ENCODE results near the gene THEMIS2. TPM values are rescaled to one million over a fixed set of nuclear protein-coding genes. Genes with fewer than 3 reads are reported as not detected.

THEMIS2 gene
- total RNA-seq, 1 donor, result 1.2 TPM

DNA sequence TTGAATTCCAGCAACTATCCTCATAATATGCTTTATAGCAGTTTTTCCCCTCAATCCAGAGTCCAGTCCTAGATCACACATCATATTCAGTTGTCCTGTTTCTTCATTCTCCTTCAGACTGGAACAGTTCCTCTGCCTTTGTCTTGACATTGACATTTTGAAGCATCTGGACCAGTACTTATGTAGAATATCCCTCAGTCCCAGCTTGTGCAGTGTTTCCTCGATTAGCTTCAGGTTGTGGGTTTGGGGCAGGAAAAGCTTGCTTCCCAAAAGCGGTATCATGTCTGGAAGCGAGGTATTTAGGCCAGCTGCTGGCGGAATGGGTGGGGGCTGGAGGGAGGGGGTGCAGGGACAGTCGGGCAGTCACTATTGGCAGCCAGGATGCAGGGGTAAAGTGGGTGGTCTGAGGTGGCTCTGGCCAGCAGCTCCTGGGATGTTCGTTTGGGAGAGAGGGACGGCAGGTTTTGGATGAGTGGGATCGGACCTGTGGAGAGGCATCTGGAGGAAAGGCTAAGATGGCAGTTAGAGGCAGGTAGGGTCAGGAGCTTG is 6.5 kb downstream of the THEMIS2 start:
- TF ChIP-seq, protein P1, sequence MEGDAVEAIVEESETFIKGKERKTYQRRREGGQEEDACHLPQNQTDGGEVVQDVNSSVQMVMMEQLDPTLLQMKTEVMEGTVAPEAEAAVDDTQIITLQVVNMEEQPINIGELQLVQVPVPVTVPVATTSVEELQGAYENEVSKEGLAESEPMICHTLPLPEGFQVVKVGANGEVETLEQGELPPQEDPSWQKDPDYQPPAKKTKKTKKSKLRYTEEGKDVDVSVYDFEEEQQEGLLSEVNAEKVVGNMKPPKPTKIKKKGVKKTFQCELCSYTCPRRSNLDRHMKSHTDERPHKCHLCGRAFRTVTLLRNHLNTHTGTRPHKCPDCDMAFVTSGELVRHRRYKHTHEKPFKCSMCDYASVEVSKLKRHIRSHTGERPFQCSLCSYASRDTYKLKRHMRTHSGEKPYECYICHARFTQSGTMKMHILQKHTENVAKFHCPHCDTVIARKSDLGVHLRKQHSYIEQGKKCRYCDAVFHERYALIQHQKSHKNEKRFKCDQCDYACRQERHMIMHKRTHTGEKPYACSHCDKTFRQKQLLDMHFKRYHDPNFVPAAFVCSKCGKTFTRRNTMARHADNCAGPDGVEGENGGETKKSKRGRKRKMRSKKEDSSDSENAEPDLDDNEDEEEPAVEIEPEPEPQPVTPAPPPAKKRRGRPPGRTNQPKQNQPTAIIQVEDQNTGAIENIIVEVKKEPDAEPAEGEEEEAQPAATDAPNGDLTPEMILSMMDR (IDR thresholded peaks at IDR 0.05; ENCODE audit: insufficient read depth, low read length), result no peak
- no peak overlapping the region for H3K4me3 ChIP-seq (ENCODE audit: low read depth, low read length)

DNA sequence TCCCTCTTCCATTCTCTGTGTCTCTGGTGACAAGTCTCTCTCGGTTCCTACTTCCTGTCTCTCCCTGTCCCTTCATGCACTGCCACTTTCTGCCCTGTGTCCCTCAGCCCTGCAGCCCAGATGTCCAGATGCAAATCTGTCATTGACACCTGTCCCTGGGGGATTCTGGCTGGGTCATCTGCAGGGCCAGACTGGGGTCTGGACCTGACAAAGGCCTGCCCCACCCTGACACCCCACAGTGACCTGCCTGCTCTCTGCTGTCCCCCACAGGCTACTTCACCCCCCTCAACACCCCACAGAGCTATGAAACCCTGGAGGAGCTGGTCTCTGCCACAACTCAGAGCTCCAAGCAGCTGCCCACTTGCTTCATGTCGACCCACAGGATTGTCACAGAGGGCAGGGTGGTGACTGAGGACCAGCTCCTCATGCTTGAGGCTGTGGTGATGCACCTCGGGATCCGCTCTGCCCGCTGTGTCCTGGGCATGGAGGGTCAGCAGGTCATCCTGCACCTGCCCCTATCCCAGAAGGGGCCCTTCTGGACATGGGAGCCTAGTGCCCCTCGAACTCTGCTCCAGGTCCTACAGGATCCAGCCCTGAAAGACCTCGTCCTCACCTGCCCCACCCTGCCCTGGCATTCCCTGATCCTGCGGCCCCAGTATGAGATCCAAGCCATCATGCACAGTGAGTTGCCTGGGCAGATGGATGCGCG is 7.2 kb downstream of the THEMIS2 start:
- TF ChIP-seq, protein P1 (IDR thresholded peaks at IDR 0.05; ENCODE audit: insufficient read depth, low read length), result no peak
- no peak for DNase-seq (ENCODE audit: low read depth)
- H3K4me3 ChIP-seq (ENCODE audit: low read depth, low read length), result no peak overlapping the region

More for the DNA sequence above, 6.5 kb downstream of the THEMIS2 start:
- no peak for DNase-seq (ENCODE audit: low read depth)

DNA sequence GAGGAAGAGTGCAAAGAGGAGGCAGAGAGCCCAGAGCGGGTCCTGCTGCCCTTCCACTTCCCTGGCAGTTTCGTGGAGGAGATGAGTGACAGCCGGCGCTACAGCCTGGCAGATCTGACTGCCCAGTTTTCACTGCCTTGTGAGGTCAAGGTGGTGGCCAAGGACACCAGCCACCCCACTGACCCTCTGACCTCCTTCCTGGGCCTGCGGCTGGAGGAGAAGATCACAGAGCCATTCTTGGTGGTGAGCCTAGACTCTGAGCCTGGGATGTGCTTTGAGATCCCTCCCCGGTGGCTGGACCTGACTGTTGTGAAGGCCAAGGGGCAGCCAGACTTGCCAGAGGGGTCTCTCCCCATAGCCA is 10.2 kb downstream of the THEMIS2 start:
- TF ChIP-seq, protein P1 (IDR thresholded peaks at IDR 0.05; ENCODE audit: insufficient read depth, low read length), result no peak
- DNase-seq (ENCODE audit: low read depth), result no peak
- no peak overlapping the region for H3K4me3 ChIP-seq (ENCODE audit: low read depth, low read length)

DNA sequence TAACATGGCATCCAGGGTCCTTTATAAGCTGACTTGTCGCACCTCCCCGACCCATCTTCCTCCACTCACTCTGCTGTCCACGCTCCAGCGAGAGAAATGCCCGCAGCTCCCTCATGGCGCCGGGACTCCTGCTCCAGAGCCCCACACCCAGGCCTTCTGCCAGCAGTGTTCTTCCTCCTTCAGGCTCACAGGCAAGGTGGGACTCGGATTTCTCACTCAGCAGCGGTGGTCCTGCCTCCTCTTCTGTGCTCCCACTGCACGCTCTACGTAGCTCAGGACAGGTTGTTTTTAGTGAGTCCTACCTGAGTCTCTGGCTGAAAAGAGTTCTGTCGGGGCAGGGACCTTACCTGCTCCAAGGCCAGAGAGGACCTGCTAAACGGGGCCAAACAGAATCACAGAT is 11.2 kb downstream of the THEMIS2 start:
- no peak for DNase-seq (ENCODE audit: low read depth)
- TF ChIP-seq, protein P1 (IDR thresholded peaks at IDR 0.05; ENCODE audit: insufficient read depth, low read length), result no peak
- no peak overlapping the region for H3K4me3 ChIP-seq (ENCODE audit: low read depth, low read length)

DNA sequence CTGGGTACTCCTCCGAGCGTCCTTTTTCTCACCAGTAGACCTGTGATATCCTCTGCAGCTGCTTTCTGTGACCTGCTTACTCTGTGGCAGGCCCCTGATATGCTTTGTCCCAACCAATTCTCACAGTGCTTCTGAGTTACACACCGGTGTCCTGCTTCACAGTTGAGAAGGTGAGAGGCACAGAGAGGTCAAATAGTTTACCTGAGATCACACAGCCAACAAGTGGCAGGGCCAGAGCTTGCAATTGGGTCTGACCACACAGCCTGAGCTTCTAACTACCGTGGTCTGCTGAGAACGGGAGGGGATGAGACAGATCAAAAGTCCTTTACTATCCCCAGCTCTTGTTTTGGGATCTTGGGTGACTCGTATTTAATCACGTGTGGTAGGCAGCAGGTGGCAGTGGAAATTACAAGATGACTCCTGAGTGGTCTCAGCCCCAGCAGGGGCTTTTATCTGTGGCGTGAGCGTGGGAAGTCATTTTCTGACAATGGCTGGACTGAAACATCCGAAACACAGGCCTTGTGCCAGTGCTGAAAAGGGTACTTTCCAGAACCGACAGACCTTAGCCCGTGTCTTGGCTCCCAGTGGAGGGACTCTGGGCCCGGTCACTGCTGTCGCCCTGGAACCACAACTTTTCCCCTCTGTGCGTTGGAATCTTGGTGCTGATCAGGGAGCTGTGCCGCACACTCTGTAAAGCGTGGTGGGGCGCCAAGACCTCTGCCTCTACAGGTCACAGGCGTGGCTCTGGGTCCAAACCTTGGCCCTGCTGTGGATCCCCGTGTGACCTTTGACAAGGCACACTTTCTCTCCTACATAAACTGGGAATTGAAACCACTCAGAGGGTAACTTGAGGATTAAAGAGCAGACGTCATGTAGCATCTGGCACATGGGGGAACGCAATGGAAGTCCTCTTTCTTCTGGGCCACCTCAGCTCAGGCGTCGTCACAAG is 11.9 kb downstream of the THEMIS2 start:
- DNase-seq (ENCODE audit: low read depth), result no peak
- TF ChIP-seq, protein P1 (IDR thresholded peaks at IDR 0.05; ENCODE audit: insufficient read depth, low read length), result no peak

DNA sequence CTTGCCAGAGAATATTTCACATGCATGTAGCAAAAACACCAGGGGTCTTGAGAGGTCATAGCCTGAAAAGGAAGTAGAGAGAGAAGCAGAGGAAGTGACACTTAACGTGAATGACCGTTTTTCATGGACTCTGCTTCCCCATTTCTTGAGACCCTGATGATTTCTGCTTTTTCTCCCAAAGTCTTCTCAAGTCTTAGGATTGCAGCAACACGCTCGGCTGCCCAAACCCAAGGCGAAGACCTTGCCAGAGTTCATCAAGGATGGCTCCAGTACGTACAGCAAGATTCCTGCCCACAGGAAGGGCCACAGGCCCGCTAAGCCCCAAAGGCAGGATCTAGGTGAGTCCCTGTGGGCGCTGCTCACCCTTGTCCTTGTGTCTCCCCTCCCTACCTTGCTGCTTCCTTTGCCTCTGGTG is 12.8 kb downstream of the THEMIS2 start:
- H3K4me3 ChIP-seq (ENCODE audit: low read depth, low read length), result no peak overlapping the region
- TF ChIP-seq, protein P1 (IDR thresholded peaks at IDR 0.05; ENCODE audit: insufficient read depth, low read length), result no peak
- no peak for DNase-seq (ENCODE audit: low read depth)

More for the DNA sequence above, 11.9 kb downstream of the THEMIS2 start:
- no peak overlapping the region for H3K4me3 ChIP-seq (ENCODE audit: low read depth, low read length)

Measured in fibroblast of the aortic adventitia (primary cell).